Glomerular visceral epithelial cell (primary cell): ENCODE results near the gene FTO.
A peak's percentile ranks its signal among the peaks of the same experiment; 100 is the strongest.
"Not testable (repeated sequence)": the region's sequence is repeated elsewhere in the genome, so short reads cannot be mapped to it uniquely, and the experiment has no call there.

ENCODE experiments used
- DNase-seq: peaks from one replicate; pipeline ENCODE4 v3.0.0-alpha.2; 2016; ENCODE audit errors: extremely low spot score

Gene FTO

DNA sequence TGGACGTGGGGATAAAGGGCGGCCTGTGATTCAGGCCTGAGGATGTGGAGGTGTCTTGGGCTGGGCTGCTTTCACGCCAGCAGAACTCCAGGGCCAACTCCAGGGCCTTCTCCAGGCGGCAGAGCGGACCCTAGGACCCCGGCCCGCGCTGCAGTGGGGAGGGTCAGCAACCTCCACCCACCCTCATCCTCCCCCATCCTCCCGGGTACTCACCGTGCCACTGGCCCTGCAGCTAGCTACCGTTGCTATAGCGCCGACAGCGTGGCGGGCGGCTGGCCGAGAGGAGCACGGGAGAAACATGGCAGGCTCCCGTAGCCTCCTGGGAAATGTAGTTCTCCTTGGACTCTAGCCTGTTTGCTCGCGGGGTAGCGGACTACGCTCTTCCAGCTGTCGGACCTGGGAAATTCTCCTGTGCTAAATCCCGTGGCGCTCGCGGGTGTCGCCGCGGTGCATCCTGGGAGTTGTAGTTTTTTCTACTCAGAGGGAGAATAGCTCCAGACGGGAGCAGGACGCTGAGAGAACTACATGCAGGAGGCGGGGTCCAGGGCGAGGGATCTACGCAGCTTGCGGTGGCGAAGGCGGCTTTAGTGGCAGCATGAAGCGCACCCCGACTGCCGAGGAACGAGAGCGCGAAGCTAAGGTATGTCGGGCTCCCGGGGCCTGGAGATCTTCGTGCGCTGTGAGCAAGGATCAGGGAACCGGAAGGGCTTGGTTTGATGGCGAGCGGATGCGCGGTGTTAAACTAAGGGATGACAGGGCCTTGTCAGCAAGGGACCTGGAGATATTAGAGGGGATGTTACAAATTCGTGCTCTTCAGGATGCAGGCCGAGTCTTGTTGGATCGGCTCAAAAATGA is at the start of gene FTO, which contains the start of gene RPGRIP1L:
Gene FTO (plus strand): TSS at position 567 of the 855 bp plus-strand sequence.
Gene RPGRIP1L (minus strand): TSS at position 270 of the 855 bp plus-strand sequence. CDS start 3,136 bp downstream, outside the sequence.
- DNase-seq: peak; percentile 99

DNA sequence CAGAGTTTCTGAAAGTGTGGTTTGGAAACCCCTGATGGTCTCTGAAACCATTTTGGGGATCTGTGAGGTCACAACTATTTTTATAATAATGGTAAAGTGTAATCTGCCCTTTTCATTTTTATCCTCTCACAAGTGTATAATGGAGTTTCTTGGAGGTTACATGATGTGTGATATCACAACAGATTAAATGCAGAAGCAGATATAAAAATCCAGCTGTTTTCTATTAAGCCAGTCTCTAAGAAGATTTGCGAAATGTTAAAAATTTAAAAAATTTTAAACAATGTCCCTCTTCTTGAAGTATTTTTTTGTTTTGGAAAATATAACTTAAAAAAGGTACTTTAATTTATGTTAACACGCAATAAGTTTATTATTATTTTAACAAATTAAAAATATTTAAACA is 49.0 kb upstream of the FTO start:
- no peak for DNase-seq

DNA sequence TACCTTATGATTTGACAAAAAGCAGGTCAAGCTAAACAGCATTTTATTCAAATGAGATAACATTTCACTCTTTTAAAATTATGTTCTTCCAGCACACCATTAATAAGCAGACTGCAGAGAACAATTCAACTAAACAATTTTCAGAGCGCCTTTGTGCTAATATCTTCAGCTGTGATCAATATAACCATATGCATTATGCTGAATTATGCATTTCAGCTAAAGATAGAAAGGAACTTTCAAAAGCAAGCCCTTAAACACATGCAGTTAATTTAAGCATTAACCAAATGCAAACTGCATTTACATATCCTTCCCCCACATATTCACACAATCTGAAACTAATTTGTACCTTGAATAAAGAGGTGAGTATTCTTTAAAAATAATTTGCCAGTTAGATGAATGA is 41.9 kb upstream of the FTO start:
- no peak for DNase-seq

DNA sequence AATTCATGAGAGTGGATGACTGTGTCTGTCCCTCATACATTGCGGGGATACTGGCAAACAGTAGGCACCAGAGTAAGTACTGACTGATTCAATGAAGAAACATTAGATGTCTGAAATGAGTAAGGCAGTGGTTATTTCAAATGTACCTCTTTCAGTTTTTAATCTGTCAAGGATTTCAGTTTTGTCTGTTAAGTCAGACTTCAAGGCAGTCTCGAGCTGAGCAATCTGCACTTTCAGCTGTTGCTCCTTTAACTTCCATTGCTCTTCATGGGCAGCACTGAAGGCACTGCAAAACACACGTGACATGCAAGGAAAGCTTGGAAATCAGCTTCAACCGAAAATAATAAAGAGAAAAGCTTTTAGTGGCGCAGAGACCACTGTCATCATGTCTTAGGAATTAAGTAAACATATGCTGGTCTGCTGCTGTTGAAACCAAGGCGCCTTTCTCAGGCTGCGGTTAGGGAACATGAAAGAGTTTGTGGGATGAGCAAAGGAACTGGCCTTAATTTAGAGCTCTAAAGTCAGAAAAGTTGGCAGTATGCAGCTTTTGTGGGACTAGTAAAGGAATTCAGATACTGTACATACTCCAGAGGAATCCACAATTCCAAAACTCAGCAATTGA is 39.1 kb upstream of the FTO start:
- DNase-seq: no peak

DNA sequence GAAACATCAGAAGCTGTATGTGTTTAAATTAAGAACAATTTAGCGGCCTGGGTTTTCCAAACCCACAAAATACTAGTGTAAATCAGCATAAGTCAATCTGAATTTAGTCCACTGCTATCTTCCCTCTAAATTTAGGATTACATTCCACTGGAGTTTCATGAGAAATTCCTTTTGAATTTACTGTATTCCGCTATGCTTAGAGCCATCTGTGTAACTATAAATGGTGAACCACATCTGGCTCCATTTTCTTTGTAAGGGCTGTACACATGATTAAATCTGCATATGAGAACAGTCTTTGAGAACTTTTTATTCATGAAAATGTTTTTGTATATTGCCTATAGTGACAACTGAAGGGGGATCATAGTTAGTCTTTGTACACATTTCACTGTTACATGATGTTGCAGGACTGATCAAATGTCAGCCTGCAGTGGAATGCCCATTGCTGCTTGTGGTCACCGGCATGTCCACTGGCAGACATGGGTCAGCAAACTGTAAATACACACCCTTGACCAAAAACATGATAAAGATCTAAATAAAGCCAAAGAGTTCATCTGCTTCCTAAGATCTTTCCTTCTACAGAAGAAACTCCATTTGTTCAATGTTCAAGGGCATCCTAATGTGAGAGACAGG is 37.1 kb upstream of the FTO start:
- no peak for DNase-seq

DNA sequence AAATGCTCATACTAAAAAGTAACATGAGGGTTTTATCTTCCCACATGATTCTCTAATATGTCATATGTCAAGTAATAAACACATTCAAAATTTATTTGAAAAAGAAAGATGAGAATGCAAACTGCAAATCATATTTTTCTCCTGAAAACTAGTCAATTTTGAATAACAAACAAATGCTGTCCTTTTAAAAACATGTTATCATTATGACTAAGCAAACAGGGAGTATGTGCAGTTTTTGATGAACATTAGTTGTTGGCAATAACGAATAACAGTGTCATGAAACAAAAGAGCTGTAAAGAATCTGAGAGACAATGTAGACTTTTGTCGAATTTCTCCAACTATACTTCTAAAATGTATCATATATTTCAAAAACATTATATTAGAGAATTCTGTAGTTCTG is 35.1 kb upstream of the FTO start:
- DNase-seq: no peak

DNA sequence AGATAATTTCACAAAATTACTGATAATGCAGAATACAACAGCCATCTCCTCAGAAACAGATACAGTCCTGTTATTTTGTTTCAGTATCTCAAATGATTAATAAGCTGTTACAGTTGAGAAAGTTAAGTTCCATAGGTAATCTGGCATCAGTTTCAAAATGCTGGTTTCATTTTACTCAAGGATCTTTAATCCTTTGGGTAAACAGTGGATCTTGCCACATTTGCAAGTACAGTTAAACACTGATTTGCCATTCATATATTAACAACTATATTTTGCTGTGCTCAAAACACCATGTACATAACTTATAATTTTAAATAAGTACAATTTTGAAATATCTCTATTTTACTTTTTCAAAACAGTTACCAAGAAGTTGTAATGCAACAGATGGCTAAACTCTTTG is 31.5 kb upstream of the FTO start:
- no peak for DNase-seq

DNA sequence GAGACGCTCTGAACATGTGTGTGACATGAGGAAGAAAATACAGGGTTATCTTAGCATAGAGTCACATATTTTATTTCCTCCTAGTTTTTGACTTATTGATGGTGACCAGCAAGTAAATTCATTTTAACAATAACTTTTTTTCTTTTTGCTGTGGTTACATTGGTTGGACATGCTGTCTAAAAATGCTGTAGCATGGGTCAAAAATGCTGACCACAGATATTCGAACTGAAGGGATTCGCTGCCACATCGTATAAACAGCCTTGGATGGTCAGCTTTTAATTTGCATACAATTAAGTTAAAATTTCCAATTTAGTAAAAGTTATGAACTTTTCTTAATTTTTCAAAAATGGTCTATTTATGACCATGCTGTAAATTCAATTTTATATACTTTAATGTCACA is 30.8 kb upstream of the FTO start:
- DNase-seq: no peak

DNA sequence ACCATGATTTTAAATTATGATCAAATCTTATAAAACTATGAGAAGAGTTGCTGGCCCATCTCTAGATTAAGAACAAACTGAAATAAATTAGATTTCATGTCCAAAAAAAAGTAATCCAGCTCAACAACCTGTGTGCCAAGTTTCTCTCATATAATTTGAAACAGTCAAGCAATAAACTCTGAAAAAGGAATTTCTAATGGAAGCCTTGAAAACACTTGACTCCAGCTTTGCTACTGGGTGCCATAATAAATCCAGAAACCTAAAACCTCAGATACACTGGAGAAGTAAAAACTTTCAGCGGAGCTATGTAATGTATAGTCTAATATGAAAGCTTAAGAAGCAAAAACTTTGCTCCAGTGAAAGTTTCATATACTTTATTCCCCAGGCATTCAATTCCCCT is 25.8 kb upstream of the FTO start:
- DNase-seq: no peak

DNA sequence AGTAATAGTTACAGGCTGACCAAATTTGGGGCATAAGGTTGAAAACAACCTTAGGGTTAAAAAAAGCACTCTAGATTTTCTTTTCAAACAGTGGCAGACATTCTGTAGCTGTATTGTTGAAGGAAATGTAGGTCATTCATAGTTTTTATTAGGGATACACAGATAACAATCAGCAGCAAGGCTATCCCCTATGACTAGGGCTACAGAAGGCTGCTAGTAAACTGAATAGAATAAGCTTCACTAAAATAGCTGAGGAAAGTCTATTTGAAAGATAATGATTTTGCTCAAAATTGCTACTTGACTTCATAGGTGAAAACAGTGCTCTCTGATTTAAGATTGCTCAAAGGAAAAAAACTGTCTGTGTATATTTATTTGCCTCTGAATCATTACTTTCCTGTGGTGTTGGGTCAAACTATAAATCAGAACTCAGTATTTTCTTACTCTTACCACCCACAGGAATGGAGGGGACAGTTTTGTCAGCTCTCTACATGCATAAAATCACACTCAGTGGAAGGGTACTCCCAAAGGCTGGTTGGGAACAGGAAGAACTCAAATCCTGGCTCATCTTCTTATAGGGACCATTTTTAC is 25.1 kb upstream of the FTO start:
- DNase-seq: no peak

DNA sequence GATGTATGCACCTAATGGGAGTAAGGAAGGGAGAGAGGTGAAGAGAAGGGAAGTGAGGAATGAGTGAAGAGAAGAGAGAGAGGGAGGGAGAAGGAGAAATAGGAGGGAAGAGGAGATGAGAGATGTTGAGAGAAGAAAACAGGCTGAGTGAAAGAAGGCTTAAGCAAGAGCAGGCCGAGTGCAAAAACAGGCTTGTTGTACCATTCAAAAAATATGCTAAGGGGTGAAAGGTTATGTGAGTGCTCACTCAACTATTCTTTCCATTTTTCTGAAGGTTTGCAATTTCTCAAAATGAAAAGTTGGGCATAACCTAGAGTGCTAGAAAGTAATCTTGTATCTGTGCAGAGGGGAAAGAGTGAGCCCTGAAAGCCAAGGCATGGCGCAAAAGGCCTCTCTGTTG is 23.2 kb upstream of the FTO start:
- no peak for DNase-seq

DNA sequence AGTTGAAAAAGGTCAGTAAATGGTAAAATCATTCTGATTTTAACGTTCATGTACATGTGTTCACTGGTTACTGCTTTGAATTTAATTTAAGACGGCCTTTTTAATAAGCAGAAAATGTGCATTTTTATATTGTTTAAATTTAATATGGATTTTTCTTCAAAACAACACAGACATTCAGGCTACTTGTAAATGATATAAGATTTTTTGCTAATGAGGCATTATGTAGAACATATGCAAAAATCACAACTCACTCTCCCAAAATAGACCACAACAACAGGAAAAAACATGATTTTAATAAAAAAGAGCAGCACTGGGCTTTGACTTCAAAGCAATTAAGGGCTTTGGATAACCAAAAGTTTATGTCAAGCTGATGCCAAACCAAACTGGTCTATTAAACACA is 22.6 kb upstream of the FTO start:
- DNase-seq: no peak

DNA sequence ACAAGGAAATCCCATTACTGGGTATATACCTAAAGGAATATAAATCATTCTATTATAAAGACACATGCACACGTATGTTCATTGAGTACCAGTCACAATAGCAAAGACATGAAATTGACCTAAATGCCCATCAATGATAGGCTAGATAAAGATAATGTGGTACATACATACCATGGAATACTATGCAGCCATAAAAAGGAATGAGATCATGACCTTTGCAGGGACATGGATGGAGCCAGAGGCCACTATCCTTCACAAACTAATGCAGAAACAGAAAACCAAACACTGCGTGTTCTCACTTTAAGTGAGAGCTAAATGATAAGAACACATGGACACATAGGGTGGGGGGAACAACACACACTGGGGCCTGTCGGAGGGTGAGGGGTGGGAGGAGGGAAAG is 18.6 kb upstream of the FTO start:
- DNase-seq: not testable (repeated sequence)

DNA sequence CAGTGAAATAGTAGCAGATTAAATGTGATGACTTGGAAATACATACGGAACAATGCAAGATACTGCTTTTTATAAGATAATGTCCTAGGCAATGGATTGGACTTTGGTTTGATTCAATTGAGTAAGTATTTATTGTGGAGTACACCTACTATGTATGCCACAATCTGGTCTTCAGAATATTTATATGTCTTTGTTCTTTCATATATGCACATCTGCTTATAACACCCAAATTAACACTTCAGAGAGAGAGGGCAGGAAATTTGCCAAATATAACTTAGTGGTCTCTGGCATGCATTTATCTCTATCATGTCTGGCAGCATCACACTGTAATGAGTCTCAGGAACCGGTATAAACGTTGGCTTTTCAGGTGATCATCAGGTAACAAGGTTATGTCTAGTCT is 17.2 kb upstream of the FTO start:
- DNase-seq: no peak

DNA sequence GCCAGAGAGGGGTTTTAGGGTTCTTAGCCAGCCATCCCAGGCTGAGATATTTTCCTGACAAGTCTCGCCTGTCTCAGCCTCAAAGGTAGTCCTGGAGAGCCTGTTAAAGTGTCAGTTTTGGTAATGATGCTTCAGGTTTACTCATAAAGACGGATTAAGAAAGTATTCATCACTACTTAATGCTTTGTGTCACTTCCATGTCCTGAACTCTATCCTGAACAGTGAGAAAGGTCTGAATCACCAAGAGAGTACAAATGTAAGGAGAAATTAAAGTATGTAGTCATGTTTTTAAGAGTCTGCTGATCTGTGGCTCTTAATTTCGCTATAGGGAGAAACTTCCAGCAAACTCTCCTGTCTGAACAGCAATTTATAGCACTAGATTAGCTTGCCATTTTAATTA is 14.3 kb upstream of the FTO start:
- no peak for DNase-seq

DNA sequence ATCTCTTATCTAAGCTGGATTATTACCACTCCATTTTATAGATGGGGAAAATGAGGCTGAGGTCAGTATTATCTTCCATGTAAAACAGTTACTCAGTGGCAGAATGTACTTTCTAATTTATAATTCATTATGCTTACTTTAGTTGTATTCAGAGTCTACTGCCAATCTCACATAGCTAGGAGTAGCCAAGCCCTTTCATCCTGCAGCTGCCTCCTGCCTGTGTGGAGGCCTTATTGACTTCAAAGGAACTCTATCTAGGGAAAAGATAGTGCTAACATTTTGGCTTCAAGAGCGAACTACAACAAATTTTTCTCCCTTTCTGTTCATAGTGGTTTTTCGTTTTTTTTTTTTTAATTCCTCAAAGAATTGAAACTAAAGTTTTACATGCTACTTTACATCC is 13.2 kb upstream of the FTO start:
- DNase-seq: no peak

DNA sequence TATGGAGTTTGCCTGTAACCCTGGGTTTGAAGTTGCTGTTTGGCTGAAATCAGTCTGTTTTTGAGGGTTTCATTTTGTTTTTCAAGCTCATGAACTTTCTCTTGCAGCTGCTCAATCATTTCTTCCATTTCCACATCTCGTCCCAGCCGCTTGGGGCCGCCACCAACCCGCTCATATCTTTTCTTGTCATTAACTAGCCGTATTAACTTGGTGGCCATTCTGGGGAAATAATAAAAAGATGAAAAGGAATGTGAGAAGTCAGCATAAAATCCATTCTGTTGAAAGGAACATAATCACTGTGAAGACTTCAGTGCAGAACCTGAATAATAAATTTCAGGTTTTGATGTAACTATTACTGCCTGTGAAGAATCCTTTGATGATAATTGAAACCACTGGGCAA is 11.8 kb upstream of the FTO start:
- DNase-seq: no peak

DNA sequence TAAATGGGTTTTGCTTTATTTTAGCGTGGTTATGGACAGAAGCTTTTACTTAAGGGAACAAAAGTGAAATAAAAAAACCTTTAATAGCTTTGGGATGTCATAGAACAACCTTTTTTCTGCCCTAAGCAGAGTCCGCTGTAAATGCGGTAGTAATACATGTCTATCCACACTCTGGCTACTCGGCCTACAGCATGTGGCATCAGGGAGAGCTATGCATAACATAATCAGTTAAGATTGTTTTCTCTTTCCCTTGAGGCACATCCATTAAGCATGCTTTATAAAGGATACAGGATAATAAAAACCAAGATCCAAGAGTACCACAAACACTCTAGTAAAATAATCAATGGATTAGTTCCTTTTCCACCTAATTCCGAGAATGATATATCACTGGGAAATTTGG is 10.6 kb upstream of the FTO start:
- no peak for DNase-seq

DNA sequence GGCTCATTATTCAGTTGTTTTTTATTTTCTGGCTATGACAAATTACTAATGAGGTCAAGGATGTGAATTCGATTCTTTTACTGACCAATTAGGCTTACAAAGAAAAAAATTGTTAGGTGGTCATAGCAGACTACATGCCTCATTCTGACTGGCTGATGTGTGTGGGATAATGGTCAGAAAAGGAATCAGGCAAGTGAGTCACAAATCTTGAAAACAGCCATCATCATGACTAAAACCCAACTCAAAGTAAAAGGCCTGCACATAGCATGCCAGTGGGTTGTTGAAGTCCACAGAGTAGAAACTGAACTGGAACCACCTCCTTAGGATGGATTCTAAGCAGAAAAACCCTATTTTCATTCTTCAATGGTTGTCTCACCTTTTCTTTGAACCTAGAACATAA is 8.9 kb upstream of the FTO start:
- peak; percentile 4 for DNase-seq

DNA sequence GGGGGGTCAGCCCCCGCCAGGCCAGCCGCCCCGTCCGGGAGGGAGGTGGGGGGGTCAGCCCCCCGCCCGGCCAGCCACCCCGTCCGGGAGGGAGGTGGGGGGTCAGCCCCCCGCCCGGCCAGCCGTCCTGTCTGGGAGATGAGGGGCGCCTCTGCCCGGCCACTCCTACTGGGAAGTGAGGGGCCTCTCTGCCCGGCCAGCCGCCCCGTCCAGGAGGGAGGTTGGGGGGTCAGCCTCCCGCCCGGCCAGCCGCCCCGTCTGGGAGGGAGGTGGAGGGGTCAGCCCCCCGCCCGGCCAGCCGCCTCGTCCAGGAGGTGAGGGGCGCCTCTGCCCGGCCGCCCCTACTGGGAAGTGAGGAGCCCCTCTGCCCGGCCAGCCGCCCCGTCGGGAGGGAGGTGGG is 5.7 kb upstream of the FTO start:
- DNase-seq: not testable (repeated sequence)

DNA sequence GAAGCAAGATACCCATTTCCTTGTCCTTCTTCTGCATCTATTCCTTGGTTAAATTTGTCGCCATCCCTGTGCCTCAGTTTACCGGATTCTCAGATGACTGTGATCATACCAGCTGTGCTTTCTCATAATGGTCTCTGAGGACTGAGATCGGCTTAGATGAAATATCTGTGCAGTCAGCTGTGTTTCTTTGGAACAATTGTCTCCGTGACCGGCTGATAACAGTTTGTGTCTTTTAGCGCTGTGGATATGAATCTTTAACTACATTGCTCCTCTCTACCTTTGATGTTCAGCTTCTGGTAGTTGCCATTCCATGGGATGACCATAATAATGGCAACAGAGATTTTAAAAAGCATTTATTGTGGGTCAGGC is 473 bp downstream of the FTO start:
- DNase-seq: no peak

DNA sequence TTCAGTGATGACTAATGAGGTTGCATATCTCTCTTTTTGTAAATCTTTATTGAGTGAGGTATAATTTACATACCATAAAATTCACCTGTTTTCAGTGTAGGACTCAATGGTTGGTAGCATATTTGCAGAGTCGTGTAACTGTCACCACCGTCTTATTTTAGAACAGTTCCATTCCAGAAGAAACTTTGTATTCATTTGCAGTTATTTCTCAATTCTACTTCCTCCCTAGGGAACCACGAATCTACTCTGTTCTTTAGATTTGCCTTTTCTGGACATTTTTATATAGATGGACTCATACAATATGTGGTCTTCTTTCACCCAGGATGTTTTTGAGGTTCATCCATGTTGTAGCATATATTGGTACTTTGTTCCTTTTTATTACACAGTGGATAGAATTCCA is 3.7 kb downstream of the FTO start:
- no peak for DNase-seq

DNA sequence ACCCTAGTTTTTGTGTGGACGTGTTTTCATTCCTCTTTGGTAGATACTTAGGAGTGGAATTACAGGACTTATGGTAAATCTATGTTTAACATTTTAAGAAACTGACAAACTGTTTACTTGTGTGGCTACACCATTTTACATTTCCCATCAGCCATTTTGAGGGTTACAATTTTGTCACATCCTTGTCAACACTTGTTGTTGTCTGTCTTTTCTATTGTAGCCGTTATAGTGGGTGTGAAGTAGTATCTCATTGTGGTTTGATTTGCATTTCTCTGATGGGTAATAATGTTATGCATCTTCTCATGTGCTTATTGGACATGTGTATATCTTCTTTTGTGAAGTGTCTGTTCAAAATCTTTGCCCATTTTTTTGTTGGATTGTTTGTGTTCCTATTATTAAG is 4.5 kb downstream of the FTO start:
- DNase-seq: no peak
